HL-60 (cell line): ENCODE data around the gene DCTPP1.

Experiments used
- DNase-seq, 2 experiments: peaks; one replicate each; pipeline ENCODE4 v3.0.0-alpha.2; 2010 to 2020; ENCODE audit warnings: low read depth in 1 of 2, low spot score in 1 of 2
- H3K27ac ChIP-seq: fragments of 250-450 bp; sonication (Bioruptor Pico); replicated peaks from 2 replicates; pipeline ENCODE4 v1.5.1; 2020; ENCODE audit warnings: mild to moderate bottlenecking, moderate library complexity
- H3K27me3 ChIP-seq: fragments of 250-450 bp; sonication (Bioruptor Pico); 2 replicates; pipeline ENCODE4 v1.5.1; 2021; ENCODE audit warnings: mild to moderate bottlenecking, moderate library complexity; ENCODE audit not compliant: insufficient read depth, poor library complexity, severe bottlenecking
- H3K4me3 ChIP-seq: replicated peaks from 2 replicates; pipeline ENCODE4 v1.5.1; 2011; ENCODE audit warnings: mild to moderate bottlenecking, control low read depth, low read length; ENCODE audit not compliant: insufficient read depth
- GABPA ChIP-seq: IDR thresholded peaks from 2 replicates; pipeline ENCODE4 v1.6.1; 2012; ENCODE audit warnings: low read depth
- POLR2AphosphoS5 ChIP-seq: IDR thresholded peaks from 2 replicates; pipeline ENCODE4 v1.6.1; 2012; ENCODE audit warnings: low read depth
- REST ChIP-seq: IDR thresholded peaks from 2 replicates; pipeline ENCODE4 v1.6.1; 2012; ENCODE audit warnings: low read depth; ENCODE audit not compliant: insufficient replicate concordance
- SPI1 ChIP-seq: IDR thresholded peaks from 2 replicates; pipeline ENCODE4 v1.6.1; 2012; ENCODE audit warnings: low read depth, mild to moderate bottlenecking, borderline replicate concordance
- TF ChIP-seq, protein P1 (sequence below): IDR thresholded peaks from one replicate; pipeline ENCODE4 v1.5.1; 2011; ENCODE audit warnings: low read length, control low read depth, inconsistent platforms; ENCODE audit not compliant: insufficient read depth

Gene DCTPP1

GRCh38 chr16:30416624-30417528, 13.0 kb downstream of the DCTPP1 start:
- no peak for DNase-seq
- Histone ChIP-seq H3K27ac (no peak overlapping the region), H3K27me3 (no peaks in the 10 kb centered on the region), H3K4me3 (peak overlapping the region; percentile 52)
- TF ChIP-seq POLR2AphosphoS5, result no peak
- no peak for TF ChIP-seq SPI1
- TF ChIP-seq GABPA, result no peak
- TF ChIP-seq, protein P1, sequence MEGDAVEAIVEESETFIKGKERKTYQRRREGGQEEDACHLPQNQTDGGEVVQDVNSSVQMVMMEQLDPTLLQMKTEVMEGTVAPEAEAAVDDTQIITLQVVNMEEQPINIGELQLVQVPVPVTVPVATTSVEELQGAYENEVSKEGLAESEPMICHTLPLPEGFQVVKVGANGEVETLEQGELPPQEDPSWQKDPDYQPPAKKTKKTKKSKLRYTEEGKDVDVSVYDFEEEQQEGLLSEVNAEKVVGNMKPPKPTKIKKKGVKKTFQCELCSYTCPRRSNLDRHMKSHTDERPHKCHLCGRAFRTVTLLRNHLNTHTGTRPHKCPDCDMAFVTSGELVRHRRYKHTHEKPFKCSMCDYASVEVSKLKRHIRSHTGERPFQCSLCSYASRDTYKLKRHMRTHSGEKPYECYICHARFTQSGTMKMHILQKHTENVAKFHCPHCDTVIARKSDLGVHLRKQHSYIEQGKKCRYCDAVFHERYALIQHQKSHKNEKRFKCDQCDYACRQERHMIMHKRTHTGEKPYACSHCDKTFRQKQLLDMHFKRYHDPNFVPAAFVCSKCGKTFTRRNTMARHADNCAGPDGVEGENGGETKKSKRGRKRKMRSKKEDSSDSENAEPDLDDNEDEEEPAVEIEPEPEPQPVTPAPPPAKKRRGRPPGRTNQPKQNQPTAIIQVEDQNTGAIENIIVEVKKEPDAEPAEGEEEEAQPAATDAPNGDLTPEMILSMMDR, result no peak
- TF ChIP-seq REST, result no peak

- Histone ChIP-seq H3K27ac (no peak overlapping the region), H3K27me3 (no peaks in the 10 kb centered on the region)
- TF ChIP-seq, protein P1, result no peak
- TF ChIP-seq GABPA, result no peak
Measured at GRCh38 chr16:30416047-30416603, 13.7 kb downstream of the DCTPP1 start.

DNA sequence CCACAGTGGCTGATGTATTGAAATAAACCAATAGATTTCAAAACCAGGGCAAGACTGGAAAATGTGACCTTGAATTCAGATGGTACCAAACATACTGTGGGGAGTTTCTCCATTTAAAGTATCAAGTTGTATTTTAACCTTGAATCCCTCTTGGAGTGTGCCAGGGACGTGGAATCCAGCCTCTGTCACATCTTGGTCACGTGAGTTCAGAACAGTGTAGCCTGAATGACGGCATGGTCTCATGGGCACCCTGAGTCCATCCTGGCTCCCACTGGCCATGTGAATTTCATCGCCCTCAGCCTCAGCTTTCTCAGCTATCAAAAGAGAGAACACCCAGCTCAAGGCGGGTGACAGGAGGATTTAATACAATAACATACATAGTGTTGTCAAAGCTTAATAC, 15.7 kb downstream of the DCTPP1 start:
- no peak overlapping the region for H3K4me3 ChIP-seq
- no peaks in the 10 kb centered on the region for H3K27me3 ChIP-seq
- TF ChIP-seq REST (no peak), SPI1 (no peak), GABPA (no peak), POLR2AphosphoS5 (no peak)
- TF ChIP-seq, protein P1, result no peak
- DNase-seq, result no peak
- H3K27ac ChIP-seq, result no peak overlapping the region

More at GRCh38 chr16:30416047-30416603, 13.7 kb downstream of the DCTPP1 start:
- H3K4me3 ChIP-seq, result no peak overlapping the region
- DNase-seq, result no peak
